ENCODE measurements around the gene CECR2.

Gene CECR2

DNA sequence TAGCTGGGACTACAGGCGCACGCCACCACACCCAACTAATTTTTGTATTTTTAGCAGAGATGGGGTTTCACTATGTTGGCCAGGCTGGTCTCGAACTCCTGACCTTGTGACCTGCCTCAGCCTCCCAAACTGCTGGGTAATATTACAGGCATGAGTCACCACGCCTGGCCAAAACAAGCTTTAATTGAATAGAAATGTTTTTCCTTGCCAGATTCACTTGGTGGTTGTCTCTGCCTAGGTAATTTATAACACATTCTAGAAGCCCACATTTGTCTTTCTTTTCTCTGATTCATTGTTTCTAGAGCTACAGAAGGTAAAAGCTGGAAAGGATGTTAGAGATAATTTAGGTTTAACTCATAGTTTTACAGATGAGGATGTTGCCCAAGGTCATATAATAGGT, 41.3 kb downstream of the CECR2 start:
- TF ChIP-seq, protein P1, sequence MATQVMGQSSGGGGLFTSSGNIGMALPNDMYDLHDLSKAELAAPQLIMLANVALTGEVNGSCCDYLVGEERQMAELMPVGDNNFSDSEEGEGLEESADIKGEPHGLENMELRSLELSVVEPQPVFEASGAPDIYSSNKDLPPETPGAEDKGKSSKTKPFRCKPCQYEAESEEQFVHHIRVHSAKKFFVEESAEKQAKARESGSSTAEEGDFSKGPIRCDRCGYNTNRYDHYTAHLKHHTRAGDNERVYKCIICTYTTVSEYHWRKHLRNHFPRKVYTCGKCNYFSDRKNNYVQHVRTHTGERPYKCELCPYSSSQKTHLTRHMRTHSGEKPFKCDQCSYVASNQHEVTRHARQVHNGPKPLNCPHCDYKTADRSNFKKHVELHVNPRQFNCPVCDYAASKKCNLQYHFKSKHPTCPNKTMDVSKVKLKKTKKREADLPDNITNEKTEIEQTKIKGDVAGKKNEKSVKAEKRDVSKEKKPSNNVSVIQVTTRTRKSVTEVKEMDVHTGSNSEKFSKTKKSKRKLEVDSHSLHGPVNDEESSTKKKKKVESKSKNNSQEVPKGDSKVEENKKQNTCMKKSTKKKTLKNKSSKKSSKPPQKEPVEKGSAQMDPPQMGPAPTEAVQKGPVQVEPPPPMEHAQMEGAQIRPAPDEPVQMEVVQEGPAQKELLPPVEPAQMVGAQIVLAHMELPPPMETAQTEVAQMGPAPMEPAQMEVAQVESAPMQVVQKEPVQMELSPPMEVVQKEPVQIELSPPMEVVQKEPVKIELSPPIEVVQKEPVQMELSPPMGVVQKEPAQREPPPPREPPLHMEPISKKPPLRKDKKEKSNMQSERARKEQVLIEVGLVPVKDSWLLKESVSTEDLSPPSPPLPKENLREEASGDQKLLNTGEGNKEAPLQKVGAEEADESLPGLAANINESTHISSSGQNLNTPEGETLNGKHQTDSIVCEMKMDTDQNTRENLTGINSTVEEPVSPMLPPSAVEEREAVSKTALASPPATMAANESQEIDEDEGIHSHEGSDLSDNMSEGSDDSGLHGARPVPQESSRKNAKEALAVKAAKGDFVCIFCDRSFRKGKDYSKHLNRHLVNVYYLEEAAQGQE (IDR thresholded peaks at IDR 0.05; ENCODE audit: insufficient read depth in 1 of 2, low read depth in 2 of 2, low read length in 2 of 2) = no peak
- no peak for TF ChIP-seq POLR2AphosphoS5 (IDR thresholded peaks at IDR 0.05; ENCODE audit: low read depth, low read length)
- no peak for TF ChIP-seq TAF1 (IDR thresholded peaks at IDR 0.05; ENCODE audit: borderline replicate concordance, insufficient read depth, low read length)

DNA sequence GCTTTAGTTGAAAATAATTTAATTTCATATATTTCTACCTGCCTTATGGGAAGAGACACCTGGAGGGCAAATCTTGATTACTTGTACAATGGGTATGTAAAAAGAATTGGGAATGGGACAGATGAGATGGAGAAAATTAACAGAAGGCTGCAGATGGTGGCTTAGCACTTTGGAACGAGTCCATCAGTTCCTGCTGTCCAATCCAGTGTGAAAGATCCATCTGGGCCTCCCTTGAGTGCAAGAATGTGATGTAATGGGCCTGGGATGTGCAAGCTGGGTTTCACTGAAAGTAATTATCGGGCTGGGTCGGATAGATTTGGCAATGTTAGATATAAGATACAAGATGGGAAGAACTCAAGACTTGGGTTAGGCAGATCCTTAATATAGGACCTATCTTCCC, 42.0 kb downstream of the CECR2 start:
- TF ChIP-seq POLR2AphosphoS5 (IDR thresholded peaks at IDR 0.05; ENCODE audit: low read depth, low read length) (no peak), TAF1 (IDR thresholded peaks at IDR 0.05; ENCODE audit: borderline replicate concordance, insufficient read depth, low read length) (no peak), FOXP2 (optimal IDR thresholded peaks at IDR 0.05; ENCODE audit: borderline replicate concordance, extremely low read depth, extremely low read length, insufficient read depth) (no peak), SIN3A (IDR thresholded peaks at IDR 0.05; ENCODE audit: borderline replicate concordance, insufficient read depth, low read length) (no peak)
- TF ChIP-seq, protein P1 (IDR thresholded peaks at IDR 0.05; ENCODE audit: insufficient read depth in 1 of 2, low read depth in 2 of 2, low read length in 2 of 2) = no peak

DNA sequence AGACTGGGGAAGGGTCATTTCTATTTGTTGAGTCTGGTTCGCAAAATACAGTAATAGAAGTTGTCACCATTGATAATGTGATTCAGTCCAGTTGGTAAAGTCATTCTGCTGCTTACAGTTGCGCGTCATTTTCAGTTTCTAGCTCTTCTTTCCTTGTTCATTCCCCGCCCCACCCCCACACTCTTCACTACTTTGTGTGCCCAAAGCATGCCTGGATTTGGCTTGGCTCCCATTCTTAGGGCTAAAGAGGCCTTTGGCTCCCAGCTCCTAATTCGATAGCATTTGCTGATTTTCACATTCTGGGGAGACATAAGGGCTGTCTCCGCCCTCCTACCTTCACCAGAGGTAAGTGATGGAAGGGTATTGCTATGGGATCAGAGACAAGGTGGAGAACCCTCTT, 43.0 kb downstream of the CECR2 start:
- TF ChIP-seq POLR2AphosphoS5 (IDR thresholded peaks at IDR 0.05; ENCODE audit: low read depth, low read length) (no peak), SIN3A (IDR thresholded peaks at IDR 0.05; ENCODE audit: borderline replicate concordance, insufficient read depth, low read length) (no peak), TAF1 (IDR thresholded peaks at IDR 0.05; ENCODE audit: borderline replicate concordance, insufficient read depth, low read length) (no peak), FOXP2 (optimal IDR thresholded peaks at IDR 0.05; ENCODE audit: borderline replicate concordance, extremely low read depth, extremely low read length, insufficient read depth) (no peak)
- TF ChIP-seq, protein P1 (IDR thresholded peaks at IDR 0.05; ENCODE audit: insufficient read depth in 1 of 2, low read depth in 2 of 2, low read length in 2 of 2) = no peak

DNA sequence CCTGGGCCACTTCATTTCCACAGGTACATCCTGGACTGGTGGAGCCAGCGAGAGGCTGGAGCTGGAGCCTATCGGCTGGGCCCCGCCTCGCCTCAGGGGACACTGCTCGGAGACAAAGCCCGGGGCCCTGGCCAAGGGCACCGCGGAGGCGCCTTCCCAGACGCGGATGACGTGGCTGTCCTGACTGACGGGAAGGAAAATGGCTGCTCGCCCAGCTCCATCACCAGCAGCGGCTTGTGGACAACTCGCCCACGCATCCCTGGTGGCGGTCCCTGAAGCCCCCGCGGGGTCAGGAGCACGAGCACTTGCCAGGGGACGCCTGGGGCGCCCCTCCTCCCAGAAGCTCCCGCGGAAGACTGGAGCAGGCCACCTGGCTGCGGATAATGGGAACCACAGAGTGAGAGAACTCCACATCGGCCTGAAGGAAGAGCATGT, 49.6 kb downstream of the CECR2 start:
- TF ChIP-seq TAF1 (IDR thresholded peaks at IDR 0.05; ENCODE audit: borderline replicate concordance, insufficient read depth, low read length) (no peak), SIN3A (IDR thresholded peaks at IDR 0.05; ENCODE audit: borderline replicate concordance, insufficient read depth, low read length) (no peak), FOXP2 (optimal IDR thresholded peaks at IDR 0.05; ENCODE audit: borderline replicate concordance, extremely low read depth, extremely low read length, insufficient read depth) (peak; percentile 19), POLR2AphosphoS5 (IDR thresholded peaks at IDR 0.05; ENCODE audit: low read depth, low read length) (no peak)
- TF ChIP-seq, protein P1 (IDR thresholded peaks at IDR 0.05; ENCODE audit: insufficient read depth in 1 of 2, low read depth in 2 of 2, low read length in 2 of 2) = no peak

DNA sequence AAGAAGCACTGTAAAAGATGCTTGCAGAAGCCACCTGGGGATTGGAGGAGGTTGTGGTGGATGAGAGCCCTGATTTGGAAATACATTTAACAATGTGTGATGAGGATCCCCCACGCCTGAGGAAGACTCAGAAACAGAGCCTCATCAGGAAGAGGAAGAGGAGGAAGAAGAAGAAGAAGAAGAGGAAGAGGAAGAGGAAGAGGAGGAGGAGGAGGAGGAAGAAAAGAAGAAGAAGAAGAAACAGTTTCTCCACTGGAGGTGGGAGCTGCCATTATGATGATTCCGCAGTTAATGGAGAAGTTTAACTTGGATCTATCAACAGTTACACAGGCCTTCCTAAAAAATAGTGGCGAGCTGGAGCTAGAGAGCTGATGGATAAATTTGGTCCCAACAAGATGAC, 50.1 kb downstream of the CECR2 start:
- TF ChIP-seq TAF1 (IDR thresholded peaks at IDR 0.05; ENCODE audit: borderline replicate concordance, insufficient read depth, low read length) = no peak
- TF ChIP-seq, protein P1 (IDR thresholded peaks at IDR 0.05; ENCODE audit: insufficient read depth in 1 of 2, low read depth in 2 of 2, low read length in 2 of 2) = no peak
- TF ChIP-seq FOXP2 (optimal IDR thresholded peaks at IDR 0.05; ENCODE audit: borderline replicate concordance, extremely low read depth, extremely low read length, insufficient read depth) = no peak

Data from PFSK-1 (cell line).